Esophagus muscularis mucosa (tissue), 4 donors: ENCODE results near the gene PRKAR1B. TPM values are rescaled to one million over a fixed set of nuclear protein-coding genes. Genes with fewer than 3 reads are reported as not detected.

ENCODE experiments used
- DNase-seq: peaks from one replicate; pipeline ENCODE4 v3.0.0-alpha.2; 2017; ENCODE audit errors: extremely low spot score
- H3K27ac ChIP-seq, 4 donors: fragments of 200-600 bp; sonication (generic); replicated peaks in 1 of 4; 1 replicate in 3 of 4; 2 replicates in 1 of 4; pipeline ENCODE4 v1.5.1; 2016 to 2019; ENCODE audit warnings: mild to moderate bottlenecking in 1 of 4
- H3K27me3 ChIP-seq, 4 donors: fragments of 200-600 bp; sonication (generic); one replicate each; pipeline versions ENCODE4 v1.5.1 to v1.6.0; 2016 to 2019
- H3K36me3 ChIP-seq, 4 donors: fragments of 200-600 bp; sonication (generic); one replicate each; pipeline ENCODE4 v1.5.1; 2016 to 2019
- H3K4me1 ChIP-seq, 4 donors: fragments of 200-600 bp; sonication (generic); one replicate each; pipeline ENCODE4 v1.5.1; 2016 to 2019
- H3K4me3 ChIP-seq, 4 donors: fragments of 200-600 bp; sonication (generic); 1 replicate in 2 of 4; 2 replicates in 2 of 4; pipeline ENCODE4 v1.5.1; 2016 to 2019; ENCODE audit warnings: mild to moderate bottlenecking in 4 of 4, moderate library complexity in 1 of 4
- H3K9me3 ChIP-seq, 4 donors: fragments of 200-600 bp; sonication (generic); 1 replicate in 3 of 4; 2 replicates in 1 of 4; pipeline ENCODE4 v1.5.1; 2016 to 2019
- EP300 ChIP-seq: sonication (generic); formaldehyde crosslinking; IDR thresholded peaks from one replicate; pipeline ENCODE4 v1.6.1; 2017; ENCODE audit warnings: antibody characterized with exemption
- POLR2A ChIP-seq: fragments of 450-650 bp; IDR thresholded peaks from one replicate; pipeline ENCODE4 v1.6.1; 2017; ENCODE audit warnings: antibody characterized with exemption, moderate library complexity, mild to moderate bottlenecking, low read depth
- POLR2AphosphoS5 ChIP-seq, 2 donors: sonication (generic); formaldehyde crosslinking; IDR thresholded peaks; one replicate each; pipeline ENCODE4 v1.6.1; 2017; ENCODE audit warnings: antibody characterized with exemption in 2 of 2
- WGBS: methylation state at CpG from one replicate; pipeline ENCODE4 v1.1.5; 2018; 5-methylcytosine and 5-hydroxymethylcytosine counted together
- intact Hi-C: fragments of 100-400 bp; cut with DNase I; formaldehyde crosslinking; loops from one replicate; pipeline ENCODE4 v1.15.1; 2023
- total RNA-seq, 4 donors: library from RNA; depleted of rRNA; stranded (reverse); fragments of >200 nt; gene quantifications; one replicate each; pipeline versions ENCODE4 v1.1.0 to v1.2.1, GENCODE V29; 2016
- TF ChIP-seq, protein P1 (sequence below), 3 experiments: fragments of 200-600 bp in 2 of 3; fragments of 450-650 bp in 1 of 3; sonication (generic) in 2 of 3; IDR thresholded peaks; one replicate each; pipeline ENCODE4 v1.5.1; 2017 to 2019; ENCODE audit warnings: antibody characterized with exemption in 3 of 3, mild to moderate bottlenecking in 2 of 3, moderate library complexity in 1 of 3

PRKAR1B gene
- total RNA-seq, 4 donors from 2014 or later, result 15.4 to 46.9 (median 31.4) TPM

DNA sequence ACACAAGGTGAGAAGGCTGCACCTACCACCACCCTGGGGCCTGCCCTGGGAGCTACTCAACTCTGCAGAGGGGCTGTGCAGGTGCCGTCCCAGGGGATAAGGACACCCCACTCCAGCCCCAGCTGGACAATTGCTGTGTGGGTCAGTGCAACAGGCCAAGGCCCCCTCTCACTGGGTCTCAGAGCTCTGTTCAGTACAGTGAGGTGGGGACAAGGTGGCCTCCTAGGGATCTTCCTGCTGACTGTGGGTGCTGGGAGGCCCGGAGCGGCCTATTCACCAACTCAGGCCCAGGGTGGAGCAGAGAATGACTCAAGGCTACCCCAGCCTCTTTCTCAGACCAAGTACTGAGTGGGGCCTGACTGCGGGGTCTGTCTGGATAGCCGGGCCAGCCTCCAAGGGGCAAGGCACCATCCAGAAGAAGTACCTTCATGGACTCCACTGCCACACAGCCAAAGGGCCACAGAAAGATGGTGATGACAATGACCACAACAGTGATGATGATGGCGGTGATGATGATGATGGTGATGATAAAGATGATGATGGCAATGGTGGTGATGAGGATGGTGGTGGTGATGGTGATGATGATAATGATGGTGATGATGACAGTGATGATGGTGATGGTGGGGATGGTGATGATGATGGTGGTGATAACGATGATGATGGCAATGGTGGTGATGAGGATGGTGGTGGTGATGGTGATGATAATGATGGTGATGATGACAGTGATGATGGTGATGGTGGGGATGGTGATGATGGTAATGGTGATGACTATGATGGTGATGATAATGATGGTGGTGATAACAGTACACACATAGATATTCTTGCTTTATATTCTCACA lies 60.4 kb downstream of the PRKAR1B start:
- no peak for DNase-seq
- Histone ChIP-seq H3K4me3 (no peak overlapping the region), H3K36me3 (no peaks in the 10 kb centered on the region), H3K27ac (peak overlapping the region; percentile 77 to 84 (median 82)), H3K9me3 (no peaks in the 10 kb centered on the region), H3K27me3 (no peaks in the 10 kb centered on the region), H3K4me1 (peaks cover 53 to 65% (median 58%) of the 10 kb centered on the region in 4 donors)
- intact Hi-C loops, result loop anchor here (2.0 to 10.0 kb wide), 2 partner anchors 108 to 148 kb away; partner anchors contain the start of gene PDGFA
- TF ChIP-seq EP300 (no peak), POLR2AphosphoS5 (IDR thresholded peaks at IDR 0.05) (no peak), POLR2A (no peak)
- WGBS, result 98% methylated on average over 4 of the region's 7 CpGs

DNA sequence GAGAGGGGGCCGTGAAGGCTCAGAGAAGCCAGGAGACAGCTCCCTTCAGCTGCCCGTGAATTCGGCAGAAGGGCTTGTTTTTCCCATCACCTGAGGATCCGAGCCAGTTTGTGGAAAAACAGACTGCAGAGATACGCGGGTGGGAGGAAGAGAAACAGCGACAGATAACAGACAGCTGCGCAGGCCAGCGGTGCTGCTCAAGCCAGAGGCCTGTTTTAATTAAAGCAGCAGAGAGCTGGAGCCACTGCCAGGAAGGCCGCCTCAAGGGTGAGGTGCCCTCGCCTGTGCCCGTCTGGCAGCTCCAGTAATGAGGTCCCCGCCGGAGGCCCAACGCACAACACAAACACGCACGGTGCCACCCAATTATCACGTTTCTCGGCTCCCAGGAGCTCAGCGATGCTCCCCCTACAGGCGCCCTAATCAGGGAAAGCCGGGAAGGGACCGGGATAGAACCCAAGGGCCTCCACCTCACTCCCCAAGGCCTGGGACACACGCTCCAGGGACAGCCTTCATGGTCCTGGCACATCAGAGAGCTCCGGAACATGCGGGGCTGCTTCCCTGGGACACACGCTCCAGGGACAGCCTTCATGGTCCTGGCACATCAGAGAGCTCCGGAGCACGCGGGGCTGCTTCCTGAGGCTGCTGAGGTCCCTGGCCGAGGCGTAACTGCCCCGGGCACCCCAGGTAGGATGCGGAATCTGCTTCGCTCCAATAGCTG lies 61.2 kb downstream of the PRKAR1B start:
- Histone ChIP-seq H3K27ac (peak overlapping the region; percentile 77 to 84 (median 82)), H3K9me3 (no peaks in the 10 kb centered on the region), H3K4me1 (peaks cover 53 to 65% (median 58%) of the 10 kb centered on the region in 4 donors), H3K4me3 (peak overlapping the region in 2 of 4 donors; percentile 5 to 12), H3K27me3 (no peaks in the 10 kb centered on the region), H3K36me3 (no peaks in the 10 kb centered on the region)
- intact Hi-C loops, result loop anchor here (2.0 to 10.0 kb wide), 2 partner anchors 109 to 147 kb away; partner anchors contain the start of gene PDGFA
- TF ChIP-seq EP300, result no peak
- TF ChIP-seq, protein P1, sequence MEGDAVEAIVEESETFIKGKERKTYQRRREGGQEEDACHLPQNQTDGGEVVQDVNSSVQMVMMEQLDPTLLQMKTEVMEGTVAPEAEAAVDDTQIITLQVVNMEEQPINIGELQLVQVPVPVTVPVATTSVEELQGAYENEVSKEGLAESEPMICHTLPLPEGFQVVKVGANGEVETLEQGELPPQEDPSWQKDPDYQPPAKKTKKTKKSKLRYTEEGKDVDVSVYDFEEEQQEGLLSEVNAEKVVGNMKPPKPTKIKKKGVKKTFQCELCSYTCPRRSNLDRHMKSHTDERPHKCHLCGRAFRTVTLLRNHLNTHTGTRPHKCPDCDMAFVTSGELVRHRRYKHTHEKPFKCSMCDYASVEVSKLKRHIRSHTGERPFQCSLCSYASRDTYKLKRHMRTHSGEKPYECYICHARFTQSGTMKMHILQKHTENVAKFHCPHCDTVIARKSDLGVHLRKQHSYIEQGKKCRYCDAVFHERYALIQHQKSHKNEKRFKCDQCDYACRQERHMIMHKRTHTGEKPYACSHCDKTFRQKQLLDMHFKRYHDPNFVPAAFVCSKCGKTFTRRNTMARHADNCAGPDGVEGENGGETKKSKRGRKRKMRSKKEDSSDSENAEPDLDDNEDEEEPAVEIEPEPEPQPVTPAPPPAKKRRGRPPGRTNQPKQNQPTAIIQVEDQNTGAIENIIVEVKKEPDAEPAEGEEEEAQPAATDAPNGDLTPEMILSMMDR (IDR thresholded peaks at IDR 0.05), result peak in 1 of 3 experiments; percentile 38
- TF ChIP-seq POLR2A, result no peak
- TF ChIP-seq POLR2AphosphoS5 (IDR thresholded peaks at IDR 0.05), result peak in 1 of 2 donors; percentile 48
- no peak for DNase-seq
- 64% methylated on average over 23 of the region's 35 CpGs for WGBS

DNA sequence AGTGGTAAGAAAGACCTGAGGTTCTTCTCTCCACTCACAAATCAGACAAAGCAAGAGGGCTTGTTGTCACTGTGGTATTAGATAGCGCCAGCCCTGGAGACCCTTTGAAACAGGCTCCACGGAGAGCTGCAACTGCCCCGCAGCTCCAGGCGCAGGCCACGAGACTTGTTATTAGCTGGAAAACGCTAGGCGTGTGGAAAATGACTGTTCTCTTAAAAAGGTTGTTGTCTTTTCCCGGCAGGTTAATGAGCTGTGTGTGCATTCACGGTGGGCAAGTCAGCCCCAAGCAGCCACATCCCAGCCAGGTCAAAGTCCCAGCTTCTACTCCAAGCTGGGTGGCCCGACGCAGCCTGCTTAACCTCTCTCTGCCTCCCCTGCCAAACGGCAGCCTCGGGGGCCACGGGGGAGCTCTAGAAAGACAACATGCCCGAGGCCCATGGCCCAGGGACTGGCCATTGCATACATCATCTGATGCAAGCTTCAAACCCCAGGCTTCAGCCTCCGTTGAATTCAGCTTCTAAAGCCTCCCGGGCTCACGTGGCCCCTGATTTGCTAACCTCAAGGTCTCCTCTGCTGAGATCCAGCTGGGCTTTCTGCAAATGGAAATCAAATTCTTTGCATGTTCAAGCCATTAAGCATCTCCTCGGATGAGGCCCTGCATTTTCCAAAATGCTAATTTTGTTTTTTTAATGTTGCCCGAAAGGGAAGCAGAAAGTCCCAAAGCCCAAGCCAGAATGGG lies 61.9 kb downstream of the PRKAR1B start:
- no peak for TF ChIP-seq EP300
- TF ChIP-seq, protein P1 (IDR thresholded peaks at IDR 0.05), result no peak
- TF ChIP-seq POLR2AphosphoS5 (IDR thresholded peaks at IDR 0.05), result peak in 1 of 2 donors; percentile 10
- no peak for TF ChIP-seq POLR2A
- WGBS, result 75% methylated on average over 20 of the region's 20 CpGs
- no peaks in the 10 kb centered on the region for H3K9me3 ChIP-seq
- peaks cover 53 to 65% (median 58%) of the 10 kb centered on the region in 4 donors for H3K4me1 ChIP-seq
- peak overlapping the region; percentile 77 to 84 (median 82) for H3K27ac ChIP-seq
- no peak for DNase-seq
- no peaks in the 10 kb centered on the region for H3K27me3 ChIP-seq
- H3K4me3 ChIP-seq, result peak overlapping the region in 2 of 4 donors; percentile 5 to 12
- no peaks in the 10 kb centered on the region for H3K36me3 ChIP-seq
- intact Hi-C loops, result loop anchor here (10.0 kb wide), 1 partner anchor 110 kb away; no protein-coding TSS in a partner anchor

DNA sequence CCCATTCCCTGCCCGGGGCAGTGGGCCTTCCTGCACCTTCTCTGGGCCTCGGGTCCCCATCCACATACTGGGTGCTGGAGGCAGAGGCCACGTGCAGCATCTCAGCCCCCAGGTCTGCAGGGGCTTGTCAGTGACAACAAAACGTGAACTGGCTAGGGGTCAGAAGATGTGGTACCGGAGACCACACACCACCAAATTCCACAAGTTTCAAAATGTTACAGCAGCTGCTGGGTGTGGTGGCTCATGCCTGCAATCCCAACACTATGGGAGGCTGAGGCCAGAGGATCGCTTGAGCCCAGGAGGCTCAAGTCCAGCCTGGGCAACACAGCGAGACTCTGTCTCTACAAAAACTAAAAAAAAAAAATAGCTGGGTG lies 62.7 kb downstream of the PRKAR1B start:
- no peak for TF ChIP-seq EP300
- no peak for TF ChIP-seq POLR2AphosphoS5 (IDR thresholded peaks at IDR 0.05)
- H3K9me3 ChIP-seq, result no peaks in the 10 kb centered on the region
- intact Hi-C loops, result loop anchor here (10.0 kb wide), 1 partner anchor 110 kb away; no protein-coding TSS in a partner anchor
- no peaks in the 10 kb centered on the region for H3K27me3 ChIP-seq
- H3K27ac ChIP-seq, result peak overlapping the region; percentile 77 to 84 (median 82)
- no peaks in the 10 kb centered on the region for H3K36me3 ChIP-seq
- no peak overlapping the region for H3K4me3 ChIP-seq
- no peak for DNase-seq
- WGBS, result 92% methylated on average over 7 of the region's 7 CpGs
- peaks cover 53 to 67% (median 58%) of the 10 kb centered on the region in 4 donors for H3K4me1 ChIP-seq

DNA sequence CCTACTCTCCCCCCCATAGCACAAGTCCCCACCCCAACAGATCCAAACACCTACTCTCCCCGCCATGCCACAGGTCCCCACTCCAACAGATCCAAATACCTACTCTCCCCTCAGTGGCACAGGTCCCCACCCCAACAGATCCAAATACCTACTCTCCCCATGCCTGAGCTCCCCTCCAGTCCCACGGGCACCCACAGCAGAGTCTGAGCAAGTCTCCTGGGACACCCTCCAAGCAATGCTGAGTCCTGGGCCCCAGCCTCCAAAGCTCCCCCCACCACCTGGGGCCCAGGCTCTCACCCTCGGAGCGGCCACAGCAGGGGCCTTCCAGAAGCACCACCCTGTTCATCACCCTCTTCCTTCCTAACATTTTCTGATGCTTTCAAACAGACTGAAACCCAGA lies 64.5 kb downstream of the PRKAR1B start:
- Histone ChIP-seq H3K4me3 (no peak overlapping the region), H3K27me3 (no peaks in the 10 kb centered on the region), H3K9me3 (no peaks in the 10 kb centered on the region), H3K4me1 (peaks cover 52 to 72% (median 58%) of the 10 kb centered on the region in 4 donors), H3K36me3 (no peaks in the 10 kb centered on the region), H3K27ac (peak overlapping the region in 1 of 4 donors; percentile 77)
- WGBS, result 90% methylated on average over 4 of the region's 4 CpGs
- intact Hi-C loops, result loop anchor here (10.0 kb wide), 1 partner anchor 112 kb away; no protein-coding TSS in a partner anchor
- no peak for TF ChIP-seq POLR2A
- TF ChIP-seq, protein P1 (IDR thresholded peaks at IDR 0.05), result no peak
- no peak for TF ChIP-seq EP300
- no peak for TF ChIP-seq POLR2AphosphoS5 (IDR thresholded peaks at IDR 0.05)
- no peak for DNase-seq
